ENCODE data around the gene CST3. TPM values are rescaled to one million over a fixed set of nuclear protein-coding genes. Genes with fewer than 3 reads are reported as not detected.

Gene CST3
- total RNA-seq, 4 donors from 2014 or later = 870 to 2,325 (median 1,540) TPM

- Histone ChIP-seq H3K36me3 (no peaks in the 10 kb centered on the region), H3K4me3 (no peak overlapping the region), H3K27me3 (no peaks in the 10 kb centered on the region), H3K9me3 (no peaks in the 10 kb centered on the region), H3K4me1 (peaks cover 5 to 21% (median 15%) of the 10 kb centered on the region in 4 donors), H3K27ac (no peak overlapping the region)
- WGBS, 2 donors = 96 to 100% methylated on average over 2 of the region's 2 CpGs
- no peak for DNase-seq (ENCODE audit: low spot score in 2 of 2)
- TF ChIP-seq EP300 (IDR thresholded peaks at IDR 0.05) (no peak), CTCF (IDR thresholded peaks at IDR 0.05) (no peak)
Measured at GRCh38 chr20:23649242-23649641, 11.5 kb upstream of the CST3 start.

GRCh38 chr20:23647346-23647745 is 9.6 kb upstream of the CST3 start:
- peaks cover 0 to 8% (median under 1%) of the 10 kb centered on the region in 4 donors for H3K4me1 ChIP-seq
- H3K27me3 ChIP-seq = no peaks in the 10 kb centered on the region
- H3K27ac ChIP-seq = no peak overlapping the region
- no peaks in the 10 kb centered on the region for H3K9me3 ChIP-seq
- no peaks in the 10 kb centered on the region for H3K36me3 ChIP-seq
- TF ChIP-seq EP300 (IDR thresholded peaks at IDR 0.05) (no peak), POLR2A (IDR thresholded peaks at IDR 0.05) (no peak), CTCF (IDR thresholded peaks at IDR 0.05) (no peak)
- DNase-seq (ENCODE audit: low spot score in 2 of 2) = no peak
- no peak overlapping the region for H3K4me3 ChIP-seq
- WGBS, 2 donors = 93 to 94% methylated on average over 2 of the region's 2 CpGs

GRCh38 chr20:23646106-23646873 is 8.5 kb upstream of the CST3 start:
- H3K36me3 ChIP-seq = no peaks in the 10 kb centered on the region
- peaks cover 0 to 18% (median 0%) of the 10 kb centered on the region in 4 donors for H3K4me1 ChIP-seq
- no peak overlapping the region for H3K27ac ChIP-seq
- 40 to 46% methylated on average over 4 of the region's 4 CpGs for WGBS, 2 donors
- no peak overlapping the region for H3K4me3 ChIP-seq
- no peak for DNase-seq (ENCODE audit: low spot score in 2 of 2)
- H3K9me3 ChIP-seq = no peaks in the 10 kb centered on the region
- no peak for TF ChIP-seq POLR2A (IDR thresholded peaks at IDR 0.05)
- no peak for TF ChIP-seq EP300 (IDR thresholded peaks at IDR 0.05)
- no peak for TF ChIP-seq CTCF (IDR thresholded peaks at IDR 0.05)
- H3K27me3 ChIP-seq = no peaks in the 10 kb centered on the region

GRCh38 chr20:23645575-23645974 is 7.8 kb upstream of the CST3 start:
- 68 to 95% methylated on average over 1 of the region's 1 CpG for WGBS, 2 donors
- TF ChIP-seq EP300 (IDR thresholded peaks at IDR 0.05) = no peak
- no peak for TF ChIP-seq POLR2A (IDR thresholded peaks at IDR 0.05)
- no peak for TF ChIP-seq CTCF (IDR thresholded peaks at IDR 0.05)
- Histone ChIP-seq H3K4me3 (no peak overlapping the region), H3K4me1 (peaks cover 0 to 18% (median 0%) of the 10 kb centered on the region in 4 donors), H3K36me3 (no peaks in the 10 kb centered on the region), H3K27ac (no peak overlapping the region), H3K27me3 (no peaks in the 10 kb centered on the region), H3K9me3 (no peaks in the 10 kb centered on the region)
- DNase-seq (ENCODE audit: low spot score in 2 of 2) = no peak

DNA sequence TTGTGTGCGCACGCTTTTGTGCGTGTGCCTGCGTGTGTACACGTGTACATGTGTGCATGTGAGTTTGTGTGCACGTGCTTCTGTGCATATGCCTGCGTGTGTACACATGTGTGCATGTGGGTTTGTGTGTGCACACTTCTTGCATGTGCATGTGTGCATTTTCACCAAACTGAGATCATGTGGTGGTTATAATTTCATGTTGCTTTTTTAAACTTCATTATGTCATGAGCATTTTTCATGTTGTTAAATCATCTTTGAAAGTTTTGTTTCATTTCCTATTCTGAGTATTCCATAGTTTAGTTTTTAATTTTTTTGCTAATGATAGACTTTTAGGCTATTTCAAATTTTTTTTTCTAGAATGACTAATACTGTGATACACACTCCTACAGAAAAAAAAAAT is 6.4 kb upstream of the CST3 start:
- no peak for TF ChIP-seq CTCF (IDR thresholded peaks at IDR 0.05)
- TF ChIP-seq POLR2A (IDR thresholded peaks at IDR 0.05) = no peak
- no peak for TF ChIP-seq EP300 (IDR thresholded peaks at IDR 0.05)
- Histone ChIP-seq H3K27me3 (no peaks in the 10 kb centered on the region), H3K27ac (no peak overlapping the region), H3K36me3 (no peaks in the 10 kb centered on the region), H3K4me1 (peaks cover 0 to 19% (median 0%) of the 10 kb centered on the region in 4 donors), H3K9me3 (no peaks in the 10 kb centered on the region), H3K4me3 (no peak overlapping the region)
- WGBS, 2 donors = 92 to 94% methylated on average over 7 of the region's 7 CpGs
- DNase-seq (ENCODE audit: low spot score in 2 of 2) = no peak
